T-helper 9 cell (primary cell): ENCODE results near the gene NLRP6.
"Not testable (repeated sequence)": the region's sequence is repeated elsewhere in the genome, so short reads cannot be mapped to it uniquely, and the experiment has no call there.

Source experiments
- DNase-seq: peaks from one replicate; pipeline ENCODE4 v3.0.0-alpha.2; 2020

NLRP6 gene

GRCh38 chr11:326842-327580 is 48.8 kb downstream of the NLRP6 start:
- peak; percentile 42 for DNase-seq

- no peak for DNase-seq
Measured at GRCh38 chr11:327581-327923, 49.3 kb downstream of the NLRP6 start.

- DNase-seq = no peak
Measured at GRCh38 chr11:328012-328411, 49.8 kb downstream of the NLRP6 start.

- DNase-seq = not testable (repeated sequence)
Measured at GRCh38 chr11:328516-329100, 50.4 kb downstream of the NLRP6 start.

- DNase-seq = no peak
Measured at GRCh38 chr11:329886-330253, 51.7 kb downstream of the NLRP6 start.

GRCh38 chr11:330307-330693 is 52.1 kb downstream of the NLRP6 start:
- no peak for DNase-seq

- no peak for DNase-seq
Measured at GRCh38 chr11:330694-331357, 52.6 kb downstream of the NLRP6 start.

GRCh38 chr11:331358-332060 is 53.3 kb downstream of the NLRP6 start:
- no peak for DNase-seq

- no peak for DNase-seq
Measured at GRCh38 chr11:332651-333480, 54.7 kb downstream of the NLRP6 start.

- not testable (repeated sequence) for DNase-seq
Measured at GRCh38 chr11:333616-334263, 55.5 kb downstream of the NLRP6 start.

GRCh38 chr11:334264-334994 is 56.2 kb downstream of the NLRP6 start:
- DNase-seq = no peak
